ENCODE measurements around the gene TLR9. TPM values are rescaled to one million over a fixed set of nuclear protein-coding genes. Genes with fewer than 3 reads are reported as not detected.

Gene TLR9
- total RNA-seq, 1 donor from 2014 or later, result 0.12 TPM

GRCh38 chr3:52210550-52211046 is 14.8 kb downstream of the TLR9 start:
- Mint-ChIP-seq H3K4me3 (ENCODE audit: unreplicated experiment) (no peak overlapping the region), H3K9me3 (ENCODE audit: low read depth) (no peaks in the 10 kb centered on the region), H3K4me1 (ENCODE audit: low read depth) (no peaks in the 10 kb centered on the region), H3K27ac (ENCODE audit: unreplicated experiment) (no peak overlapping the region), H3K36me3 (ENCODE audit: low read depth) (peaks cover 68% of the 10 kb centered on the region), H3K27me3 (ENCODE audit: low read depth) (no peaks in the 10 kb centered on the region)
- TF ChIP-seq, protein P1, sequence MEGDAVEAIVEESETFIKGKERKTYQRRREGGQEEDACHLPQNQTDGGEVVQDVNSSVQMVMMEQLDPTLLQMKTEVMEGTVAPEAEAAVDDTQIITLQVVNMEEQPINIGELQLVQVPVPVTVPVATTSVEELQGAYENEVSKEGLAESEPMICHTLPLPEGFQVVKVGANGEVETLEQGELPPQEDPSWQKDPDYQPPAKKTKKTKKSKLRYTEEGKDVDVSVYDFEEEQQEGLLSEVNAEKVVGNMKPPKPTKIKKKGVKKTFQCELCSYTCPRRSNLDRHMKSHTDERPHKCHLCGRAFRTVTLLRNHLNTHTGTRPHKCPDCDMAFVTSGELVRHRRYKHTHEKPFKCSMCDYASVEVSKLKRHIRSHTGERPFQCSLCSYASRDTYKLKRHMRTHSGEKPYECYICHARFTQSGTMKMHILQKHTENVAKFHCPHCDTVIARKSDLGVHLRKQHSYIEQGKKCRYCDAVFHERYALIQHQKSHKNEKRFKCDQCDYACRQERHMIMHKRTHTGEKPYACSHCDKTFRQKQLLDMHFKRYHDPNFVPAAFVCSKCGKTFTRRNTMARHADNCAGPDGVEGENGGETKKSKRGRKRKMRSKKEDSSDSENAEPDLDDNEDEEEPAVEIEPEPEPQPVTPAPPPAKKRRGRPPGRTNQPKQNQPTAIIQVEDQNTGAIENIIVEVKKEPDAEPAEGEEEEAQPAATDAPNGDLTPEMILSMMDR (IDR thresholded peaks at IDR 0.05), result no peak
- no peak for DNase-seq (ENCODE audit: low spot score)

- peaks cover 65% of the 10 kb centered on the region for H3K36me3 Mint-ChIP-seq (ENCODE audit: low read depth)
Measured at GRCh38 chr3:52210037-52210436, 15.4 kb downstream of the TLR9 start.

GRCh38 chr3:52208556-52208955 is 16.9 kb downstream of the TLR9 start:
- Mint-ChIP-seq H3K36me3 (ENCODE audit: low read depth) (peaks cover 66% of the 10 kb centered on the region), H3K27ac (ENCODE audit: unreplicated experiment) (no peak overlapping the region), H3K9me3 (ENCODE audit: low read depth) (no peaks in the 10 kb centered on the region), H3K4me3 (ENCODE audit: unreplicated experiment) (no peak overlapping the region), H3K27me3 (ENCODE audit: low read depth) (no peaks in the 10 kb centered on the region), H3K4me1 (ENCODE audit: low read depth) (no peaks in the 10 kb centered on the region)
- TF ChIP-seq, protein P1 (IDR thresholded peaks at IDR 0.05), result no peak
- no peak for DNase-seq (ENCODE audit: low spot score)

More at GRCh38 chr3:52210037-52210436, 15.4 kb downstream of the TLR9 start:
- no peaks in the 10 kb centered on the region for H3K4me1 Mint-ChIP-seq (ENCODE audit: low read depth)
- no peaks in the 10 kb centered on the region for H3K9me3 Mint-ChIP-seq (ENCODE audit: low read depth)
- no peaks in the 10 kb centered on the region for H3K27me3 Mint-ChIP-seq (ENCODE audit: low read depth)
- TF ChIP-seq, protein P1 (IDR thresholded peaks at IDR 0.05), result no peak
- H3K4me3 Mint-ChIP-seq (ENCODE audit: unreplicated experiment), result no peak overlapping the region
- no peak for DNase-seq (ENCODE audit: low spot score)
- H3K27ac Mint-ChIP-seq (ENCODE audit: unreplicated experiment), result no peak overlapping the region

DNA sequence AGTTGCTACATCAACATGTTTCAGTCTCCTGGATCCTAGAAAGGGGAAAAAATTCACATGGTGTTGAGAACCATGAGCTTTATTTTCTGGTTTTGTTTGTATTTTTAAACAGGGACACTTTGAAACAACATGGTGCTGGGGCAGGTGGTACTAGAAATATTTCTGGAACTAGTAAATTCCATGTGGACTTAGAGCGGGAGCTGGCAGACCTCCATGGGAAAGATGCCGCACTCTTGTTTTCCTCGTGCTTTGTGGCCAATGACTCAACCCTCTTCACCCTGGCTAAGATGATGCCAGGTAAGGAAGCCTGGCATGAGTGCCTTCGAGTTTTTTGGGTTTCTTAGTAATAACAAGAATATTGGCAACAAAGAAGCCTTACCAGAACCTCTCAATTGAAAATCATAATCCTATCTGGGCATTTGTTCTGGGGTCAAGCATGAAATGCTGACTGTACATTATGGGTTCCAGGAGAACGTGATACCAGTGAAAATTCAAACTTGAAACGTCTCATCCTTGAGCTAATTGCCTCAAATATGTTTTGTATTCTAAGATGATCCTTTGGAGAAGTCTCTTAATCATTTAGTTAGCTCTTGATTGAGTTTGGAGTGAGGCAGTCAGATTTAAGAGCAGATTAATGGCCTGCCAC is 19.6 kb downstream of the TLR9 start:
- TF ChIP-seq, protein P1 (IDR thresholded peaks at IDR 0.05), result no peak
- Mint-ChIP-seq H3K36me3 (ENCODE audit: low read depth) (peaks cover 63% of the 10 kb centered on the region), H3K4me3 (ENCODE audit: unreplicated experiment) (no peak overlapping the region), H3K9me3 (ENCODE audit: low read depth) (no peaks in the 10 kb centered on the region), H3K27ac (ENCODE audit: unreplicated experiment) (no peak overlapping the region), H3K4me1 (ENCODE audit: low read depth) (peaks cover 10% of the 10 kb centered on the region), H3K27me3 (ENCODE audit: low read depth) (no peaks in the 10 kb centered on the region)
- DNase-seq (ENCODE audit: low spot score), result no peak

GRCh38 chr3:52204337-52205073 is 20.9 kb downstream of the TLR9 start:
- Mint-ChIP-seq H3K27me3 (ENCODE audit: low read depth) (no peaks in the 10 kb centered on the region), H3K4me1 (ENCODE audit: low read depth) (peaks cover 21% of the 10 kb centered on the region), H3K36me3 (ENCODE audit: low read depth) (peaks cover 54% of the 10 kb centered on the region), H3K4me3 (ENCODE audit: unreplicated experiment) (no peak overlapping the region), H3K27ac (ENCODE audit: unreplicated experiment) (no peak overlapping the region), H3K9me3 (ENCODE audit: low read depth) (no peaks in the 10 kb centered on the region)
- no peak for DNase-seq (ENCODE audit: low spot score)
- TF ChIP-seq, protein P1 (IDR thresholded peaks at IDR 0.05), result no peak

Measured in chondrocyte (in vitro differentiated cells).